H9 (cell line): Measurements from ENCODE around the gene EPC2. TPM values are rescaled to one million over a fixed set of nuclear protein-coding genes. Genes with fewer than 3 reads are reported as not detected.

Experiments
- DNase-seq: peaks from one replicate; pipeline ENCODE4 v3.0.0-alpha.2; 2017
- H2AFZ ChIP-seq: one replicate; pipeline ENCODE4 v1.6.1; 2013; ENCODE audit warnings: mild to moderate bottlenecking, low read length, control low read depth, moderate library complexity
- H2AK5ac ChIP-seq: 2 replicates; pipeline ENCODE4 v1.6.1; 2013; ENCODE audit warnings: low read length, control low read depth, mixed read lengths; ENCODE audit not compliant: insufficient read length
- H2BK120ac ChIP-seq: one replicate; pipeline ENCODE4 v1.6.1; 2013; ENCODE audit warnings: low read depth, mild to moderate bottlenecking, low read length, control low read depth, inconsistent platforms; ENCODE audit not compliant: poor library complexity, severe bottlenecking
- H2BK12ac ChIP-seq: 2 replicates; pipeline ENCODE4 v1.6.1; 2013; ENCODE audit warnings: low read length, control low read depth, mixed read lengths, low read depth; ENCODE audit not compliant: insufficient read length
- H2BK15ac ChIP-seq: 2 replicates; pipeline ENCODE4 v1.6.1; 2013; ENCODE audit warnings: low read depth, low read length, control low read depth
- H2BK20ac ChIP-seq: one replicate; pipeline ENCODE4 v1.6.1; 2013; ENCODE audit warnings: low read depth, mild to moderate bottlenecking, low read length, control low read depth, inconsistent platforms; ENCODE audit not compliant: poor library complexity, severe bottlenecking
- H2BK5ac ChIP-seq: 2 replicates; pipeline ENCODE4 v1.6.1; 2013; ENCODE audit warnings: low read length, control low read depth, mixed read lengths; ENCODE audit not compliant: insufficient read length
- H3K14ac ChIP-seq: 2 replicates; pipeline ENCODE4 v1.6.1; 2013; ENCODE audit warnings: low read length, control low read depth; ENCODE audit not compliant: insufficient read depth
- H3K18ac ChIP-seq: 2 replicates; pipeline ENCODE4 v1.6.1; 2013; ENCODE audit warnings: low read depth, mild to moderate bottlenecking, mixed read lengths, low read length, control low read depth; ENCODE audit not compliant: insufficient read length
- H3K23ac ChIP-seq: 2 replicates; pipeline ENCODE4 v1.6.1; 2013; ENCODE audit warnings: low read length, control low read depth, mixed read lengths, low read depth; ENCODE audit not compliant: insufficient read length
- H3K23me2 ChIP-seq: 2 replicates; pipeline ENCODE4 v1.6.1; 2013; ENCODE audit warnings: low read depth, mild to moderate bottlenecking, mixed read lengths, low read length, control low read depth; ENCODE audit not compliant: insufficient read length, poor library complexity, severe bottlenecking
- H3K27ac ChIP-seq: 2 replicates; pipeline ENCODE4 v1.5.1; 2013; ENCODE audit warnings: low read length, control low read depth, mixed read lengths, low read depth; ENCODE audit not compliant: insufficient read length
- H3K27me3 ChIP-seq: 2 replicates; pipeline ENCODE4 v1.6.1; 2013; ENCODE audit warnings: low read length, control low read depth, inconsistent platforms; ENCODE audit not compliant: insufficient read depth
- H3K4ac ChIP-seq: 2 replicates; pipeline ENCODE4 v1.6.1; 2013; ENCODE audit warnings: low read depth, mild to moderate bottlenecking, control low read depth, inconsistent platforms, low read length, moderate library complexity
- H3K4me1 ChIP-seq: 2 replicates; pipeline ENCODE4 v1.6.1; 2013; ENCODE audit warnings: low read length, control low read depth, inconsistent platforms; ENCODE audit not compliant: insufficient read depth
- H3K4me2 ChIP-seq: 2 replicates; pipeline ENCODE4 v1.6.1; 2013; ENCODE audit warnings: low read length, control low read depth, mixed read lengths; ENCODE audit not compliant: insufficient read length, insufficient read depth
- H3K56ac ChIP-seq: 2 replicates; pipeline ENCODE4 v1.6.1; 2013; ENCODE audit warnings: low read depth, mild to moderate bottlenecking, mixed read lengths, low read length, control low read depth; ENCODE audit not compliant: insufficient read length
- H3K79me1 ChIP-seq: 2 replicates; pipeline ENCODE4 v1.6.1; 2013; ENCODE audit warnings: low read depth, mild to moderate bottlenecking, moderate library complexity, low read length, control low read depth, inconsistent platforms; ENCODE audit not compliant: insufficient read depth, poor library complexity, severe bottlenecking
- H3K79me2 ChIP-seq: 2 replicates; pipeline ENCODE4 v1.6.1; 2013; ENCODE audit warnings: low read length, control low read depth, inconsistent platforms; ENCODE audit not compliant: insufficient read depth
- H3K9ac ChIP-seq: 2 replicates; pipeline ENCODE4 v1.6.1; 2013; ENCODE audit warnings: low read length, control low read depth, mixed read lengths; ENCODE audit not compliant: insufficient read length; ENCODE audit errors: extremely low read depth
- H3K9me3 ChIP-seq: one replicate; pipeline ENCODE4 v1.6.1; 2013; ENCODE audit warnings: low read depth, low read length, inconsistent platforms; ENCODE audit not compliant: control insufficient read depth
- H3T11ph ChIP-seq: one replicate; pipeline ENCODE4 v1.6.1; 2013; ENCODE audit warnings: mild to moderate bottlenecking, low read length, control low read depth, inconsistent platforms
- H4K20me1 ChIP-seq: one replicate; pipeline ENCODE4 v1.6.1; 2013; ENCODE audit not compliant: control insufficient read depth, insufficient read length, insufficient read depth
- H4K5ac ChIP-seq: 2 replicates; pipeline ENCODE4 v1.6.1; 2013; ENCODE audit warnings: low read depth, mild to moderate bottlenecking, mixed read lengths, low read length, control low read depth; ENCODE audit not compliant: insufficient read length
- H4K8ac ChIP-seq: replicated peaks from 2 replicates; pipeline ENCODE4 v1.6.1; 2013; ENCODE audit warnings: low read length, control low read depth, mixed read lengths, low read depth; ENCODE audit not compliant: insufficient read length
- H4K91ac ChIP-seq: 2 replicates; pipeline ENCODE4 v1.6.1; 2013; ENCODE audit warnings: low read depth, mild to moderate bottlenecking, moderate library complexity, mixed read lengths, low read length, control low read depth; ENCODE audit not compliant: insufficient read length
- H3K27ac Mint-ChIP-seq, 3 experiments: 2 replicates in 2 of 3; 3 replicates in 1 of 3; pipeline ENCODE4 v1.8.0; 2020 to 2021; ENCODE audit warnings: mixed read lengths in 3 of 3, mild to moderate bottlenecking in 1 of 3, moderate library complexity in 1 of 3
- H3K27me3 Mint-ChIP-seq: 2 replicates; pipeline ENCODE4 v1.8.0; 2021; ENCODE audit warnings: low read depth, mild to moderate bottlenecking, moderate library complexity, mixed read lengths
- H3K36me3 Mint-ChIP-seq, 3 experiments: 2 replicates in 2 of 3; 3 replicates in 1 of 3; pipeline ENCODE4 v1.8.0; 2020 to 2021; ENCODE audit warnings: low read depth in 3 of 3, mixed read lengths in 3 of 3; ENCODE audit not compliant: insufficient read depth in 1 of 3
- H3K4me1 Mint-ChIP-seq, 2 experiments: 2 replicates each; pipeline ENCODE4 v1.8.0; 2020; ENCODE audit warnings: mixed read lengths in 2 of 2
- H3K4me3 Mint-ChIP-seq, 2 experiments: 2 replicates in 1 of 2; 3 replicates in 1 of 2; pipeline ENCODE4 v1.8.0; 2020 to 2021; ENCODE audit warnings: mild to moderate bottlenecking in 2 of 2, mixed read lengths in 2 of 2, moderate library complexity in 1 of 2
- H3K9me3 Mint-ChIP-seq, 2 experiments: 2 replicates in 1 of 2; 3 replicates in 1 of 2; pipeline ENCODE4 v1.8.0; 2020; ENCODE audit warnings: mild to moderate bottlenecking in 2 of 2, mixed read lengths in 2 of 2, moderate library complexity in 1 of 2
- WGBS: extraction: QIAGEN DNeasy Blood & Tissue Kit; methylation state at CpG from one replicate; pipeline ENCODE4 v1.1.7; 2013; ENCODE audit warnings: missing lambda C conversion rate, low lambda C conversion rate, mixed read lengths; ENCODE audit not compliant: insufficient read length; ENCODE audit errors: extremely low coverage; 5-methylcytosine and 5-hydroxymethylcytosine counted together
- total RNA-seq: library from RNA; stranded (reverse); gene quantifications from 2 replicates; pipeline ENCODE4 v1.2.1, GENCODE V29; 2021
- TF ChIP-seq, protein P1 (sequence below): fragments of 200-600 bp; sonication (generic); conservative IDR thresholded peaks from 3 replicates; pipeline ENCODE4 v1.8.0; 2021; ENCODE audit warnings: antibody characterized with exemption, mild to moderate bottlenecking

Gene EPC2
- total RNA-seq, 1 experiment from 2014 or later = 31.3 TPM

DNA sequence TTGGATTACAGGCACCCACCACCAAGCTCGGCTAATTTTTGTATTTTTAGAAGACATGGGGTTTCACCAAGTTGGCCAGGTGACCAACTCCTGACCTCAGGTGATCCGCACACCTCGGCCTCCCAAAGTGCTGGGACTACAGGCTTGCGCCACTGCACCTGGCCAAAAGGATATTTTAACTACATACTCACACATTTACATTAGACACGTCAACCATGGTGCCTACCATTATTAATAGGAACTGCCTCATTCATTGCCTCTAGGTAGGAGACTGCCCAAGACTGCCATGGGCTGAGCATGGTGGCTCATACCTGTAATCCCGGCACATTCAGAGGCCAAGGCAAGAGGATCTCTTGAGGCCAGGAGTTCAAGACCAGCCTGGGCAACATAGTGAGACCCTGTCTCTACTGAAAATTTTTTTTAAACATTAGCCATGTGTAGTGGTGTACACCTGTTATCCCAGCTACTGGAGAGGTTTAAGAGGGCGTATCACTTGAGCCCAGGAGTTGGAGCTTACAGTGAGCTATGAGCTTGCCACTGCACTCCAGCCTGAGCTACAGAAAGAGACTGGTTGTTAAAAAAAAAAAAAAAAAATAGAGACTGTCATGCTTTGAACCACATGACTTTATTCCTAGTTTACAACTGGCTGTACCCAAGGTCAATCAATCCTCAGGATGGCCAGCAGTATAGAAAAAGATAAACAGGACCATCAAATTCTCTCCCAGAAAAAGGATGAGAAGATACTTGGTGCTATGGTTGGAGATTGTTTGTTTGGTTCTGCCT, 31.1 kb upstream of the EPC2 start:
- no peak overlapping the region for H2BK120ac ChIP-seq
- H2BK20ac ChIP-seq = no peak overlapping the region
- H3K27me3 Mint-ChIP-seq = no peaks in the 10 kb centered on the region
- H3K4ac ChIP-seq = no peak overlapping the region
- no peak overlapping the region for H3K4me2 ChIP-seq
- H3K9me3 ChIP-seq = no peaks in the 10 kb centered on the region
- H2BK5ac ChIP-seq = no peak overlapping the region
- H2BK15ac ChIP-seq = no peak overlapping the region
- H3T11ph ChIP-seq = no peak overlapping the region
- H3K27ac ChIP-seq = no peak overlapping the region
- H2AFZ ChIP-seq = no peak overlapping the region
- H3K79me2 ChIP-seq = no peaks in the 10 kb centered on the region
- no CpG with 5 or more reads among the region's 7 CpGs for WGBS
- no peak overlapping the region for H4K5ac ChIP-seq
- H3K18ac ChIP-seq = no peak overlapping the region
- no peak overlapping the region for H3K56ac ChIP-seq
- H4K8ac ChIP-seq = no peak overlapping the region
- peak overlapping the region in 1 of 3 experiments; percentile 10; a peak in 3 of 7 replicates for H3K27ac Mint-ChIP-seq
- H3K4me3 Mint-ChIP-seq = no peak overlapping the region
- H2AK5ac ChIP-seq = no peak overlapping the region
- H3K36me3 Mint-ChIP-seq = no peaks in the 10 kb centered on the region
- H3K27me3 ChIP-seq = no peaks in the 10 kb centered on the region
- no peak overlapping the region for H3K9ac ChIP-seq
- H4K20me1 ChIP-seq = no peaks in the 10 kb centered on the region
- no peak for DNase-seq
- H2BK12ac ChIP-seq = no peak overlapping the region
- H3K79me1 ChIP-seq = no peaks in the 10 kb centered on the region
- peaks cover 18% of the 10 kb centered on the region; the same call in 1 of the 2 replicates for H3K4me1 ChIP-seq
- no peaks in the 10 kb centered on the region for H3K23me2 ChIP-seq
- H3K4me1 Mint-ChIP-seq = peaks cover 24 to 30% of the 10 kb centered on the region in 2 experiments
- H3K14ac ChIP-seq = no peak overlapping the region
- H3K23ac ChIP-seq = no peak overlapping the region
- no peaks in the 10 kb centered on the region for H3K9me3 Mint-ChIP-seq
- TF ChIP-seq, protein P1, sequence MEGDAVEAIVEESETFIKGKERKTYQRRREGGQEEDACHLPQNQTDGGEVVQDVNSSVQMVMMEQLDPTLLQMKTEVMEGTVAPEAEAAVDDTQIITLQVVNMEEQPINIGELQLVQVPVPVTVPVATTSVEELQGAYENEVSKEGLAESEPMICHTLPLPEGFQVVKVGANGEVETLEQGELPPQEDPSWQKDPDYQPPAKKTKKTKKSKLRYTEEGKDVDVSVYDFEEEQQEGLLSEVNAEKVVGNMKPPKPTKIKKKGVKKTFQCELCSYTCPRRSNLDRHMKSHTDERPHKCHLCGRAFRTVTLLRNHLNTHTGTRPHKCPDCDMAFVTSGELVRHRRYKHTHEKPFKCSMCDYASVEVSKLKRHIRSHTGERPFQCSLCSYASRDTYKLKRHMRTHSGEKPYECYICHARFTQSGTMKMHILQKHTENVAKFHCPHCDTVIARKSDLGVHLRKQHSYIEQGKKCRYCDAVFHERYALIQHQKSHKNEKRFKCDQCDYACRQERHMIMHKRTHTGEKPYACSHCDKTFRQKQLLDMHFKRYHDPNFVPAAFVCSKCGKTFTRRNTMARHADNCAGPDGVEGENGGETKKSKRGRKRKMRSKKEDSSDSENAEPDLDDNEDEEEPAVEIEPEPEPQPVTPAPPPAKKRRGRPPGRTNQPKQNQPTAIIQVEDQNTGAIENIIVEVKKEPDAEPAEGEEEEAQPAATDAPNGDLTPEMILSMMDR = no peak
- H4K91ac ChIP-seq = no peak overlapping the region
